PFSK-1 (cell line): Measurements from ENCODE around the gene ABR.

Source experiments
- POLR2AphosphoS5 ChIP-seq: IDR thresholded peaks from 2 replicates; pipeline ENCODE4 v1.6.1; 2012; ENCODE audit warnings: low read depth, mild to moderate bottlenecking, control low read depth, low read length, moderate library complexity
- SIN3A ChIP-seq: IDR thresholded peaks from 2 replicates; pipeline ENCODE4 v1.6.1; 2012; ENCODE audit warnings: mild to moderate bottlenecking, low read length, moderate library complexity, borderline replicate concordance; ENCODE audit not compliant: insufficient read depth
- TAF1 ChIP-seq: IDR thresholded peaks from 2 replicates; pipeline ENCODE4 v1.6.1; 2012; ENCODE audit warnings: low read length, control low read depth, borderline replicate concordance; ENCODE audit not compliant: insufficient read depth

- no peak for TF ChIP-seq SIN3A
- no peak for TF ChIP-seq POLR2AphosphoS5
- no peak for TF ChIP-seq TAF1
Measured at GRCh38 chr17:967122-967521, 212.7 kb downstream of the ABR start.
